ENCODE measurements around the gene KCP.

The KCP gene

GRCh38 chr7:128931965-128932861, 21.7 kb upstream of the KCP start:
- DNase-seq (no peak), ATAC-seq (peak; percentile 3)
- Mint-ChIP-seq H3K4me3 (no peak overlapping the region), H3K4me1 (peaks cover 21% of the 10 kb centered on the region), H3K27ac (no peak overlapping the region), H3K27me3 (peaks cover 25% of the 10 kb centered on the region), H3K9me3 (no peaks in the 10 kb centered on the region)

- H3K27ac Mint-ChIP-seq: no peak overlapping the region
Measured at GRCh38 chr7:128931190-128931798, 20.8 kb upstream of the KCP start.

GRCh38 chr7:128928882-128929788, 18.6 kb upstream of the KCP start:
- ATAC-seq: peak; percentile 8

More at GRCh38 chr7:128931190-128931798, 20.8 kb upstream of the KCP start:
- Mint-ChIP-seq H3K9me3 (no peaks in the 10 kb centered on the region), H3K4me1 (peaks cover 17% of the 10 kb centered on the region), H3K4me3 (no peak overlapping the region), H3K27me3 (peaks cover 16% of the 10 kb centered on the region)
- no peak for DNase-seq
- no peak for ATAC-seq

GRCh38 chr7:128928159-128928813, 17.8 kb upstream of the KCP start:
- H3K27ac Mint-ChIP-seq: peak overlapping the region in 1 of 2 donors; percentile 60
- H3K4me1 Mint-ChIP-seq: peaks cover 11% of the 10 kb centered on the region
- H3K27me3 Mint-ChIP-seq: peaks cover 12% of the 10 kb centered on the region
- no peak for ATAC-seq
- H3K4me3 Mint-ChIP-seq: no peak overlapping the region
- no peak for DNase-seq
- H3K9me3 Mint-ChIP-seq: no peaks in the 10 kb centered on the region

More at GRCh38 chr7:128928882-128929788, 18.6 kb upstream of the KCP start:
- Mint-ChIP-seq H3K27ac (no peak overlapping the region), H3K9me3 (no peaks in the 10 kb centered on the region), H3K4me3 (no peak overlapping the region), H3K4me1 (peaks cover 17% of the 10 kb centered on the region), H3K27me3 (peaks cover 8% of the 10 kb centered on the region)
- no peak for DNase-seq

GRCh38 chr7:128924707-128925588, 14.4 kb upstream of the KCP start:
- Mint-ChIP-seq H3K4me1 (no peaks in the 10 kb centered on the region), H3K27ac (no peak overlapping the region), H3K4me3 (no peak overlapping the region), H3K27me3 (peaks cover 29% of the 10 kb centered on the region), H3K9me3 (no peaks in the 10 kb centered on the region)
- ATAC-seq: no peak
- DNase-seq: no peak

GRCh38 chr7:128923411-128923800, 12.9 kb upstream of the KCP start:
- Mint-ChIP-seq H3K27me3 (peaks cover 44% of the 10 kb centered on the region), H3K27ac (no peak overlapping the region), H3K9me3 (no peaks in the 10 kb centered on the region), H3K4me1 (no peaks in the 10 kb centered on the region), H3K4me3 (no peak overlapping the region)
- ATAC-seq (no peak), DNase-seq (no peak)

- Mint-ChIP-seq H3K27ac (no peak overlapping the region), H3K27me3 (peaks cover 51% of the 10 kb centered on the region), H3K9me3 (no peaks in the 10 kb centered on the region), H3K4me1 (no peaks in the 10 kb centered on the region), H3K4me3 (no peak overlapping the region)
- ATAC-seq (no peak), DNase-seq (peak in 1 of 2 donors; percentile 1)
Measured at GRCh38 chr7:128922496-128923410, 12.2 kb upstream of the KCP start.

GRCh38 chr7:128921866-128922440, 11.4 kb upstream of the KCP start:
- Mint-ChIP-seq H3K4me3 (no peak overlapping the region), H3K27ac (no peak overlapping the region), H3K9me3 (no peaks in the 10 kb centered on the region), H3K27me3 (peaks cover 59% of the 10 kb centered on the region), H3K4me1 (no peaks in the 10 kb centered on the region)
- peak in 1 of 2 donors; percentile 4 for DNase-seq
- ATAC-seq: no peak

GRCh38 chr7:128920913-128921582, 10.5 kb upstream of the KCP start:
- Mint-ChIP-seq H3K27ac (no peak overlapping the region), H3K27me3 (peaks cover 68% of the 10 kb centered on the region), H3K4me1 (no peaks in the 10 kb centered on the region), H3K4me3 (no peak overlapping the region), H3K9me3 (no peaks in the 10 kb centered on the region)
- DNase-seq (no peak), ATAC-seq (no peak)

- ATAC-seq: no peak
- H3K9me3 Mint-ChIP-seq: no peaks in the 10 kb centered on the region
- H3K4me1 Mint-ChIP-seq: peaks cover 6% of the 10 kb centered on the region
Measured at GRCh38 chr7:128919881-128920799, 9.6 kb upstream of the KCP start.

GRCh38 chr7:128919241-128919640, 8.7 kb upstream of the KCP start:
- Mint-ChIP-seq H3K9me3 (no peaks in the 10 kb centered on the region), H3K4me1 (peaks cover 12% of the 10 kb centered on the region), H3K27me3 (peaks cover 78% of the 10 kb centered on the region), H3K4me3 (no peak overlapping the region), H3K27ac (no peak overlapping the region)
- DNase-seq: peak in 1 of 2 donors; percentile 1
- ATAC-seq: no peak

More at GRCh38 chr7:128919881-128920799, 9.6 kb upstream of the KCP start:
- DNase-seq: peak in 1 of 2 donors; percentile 5
- H3K27ac Mint-ChIP-seq: no peak overlapping the region
- H3K27me3 Mint-ChIP-seq: peaks cover 77% of the 10 kb centered on the region
- H3K4me3 Mint-ChIP-seq: no peak overlapping the region

All from stimulated activated naive CD8-positive, alpha-beta T cell treated with anti-CD3 and anti-CD28 coated beads, Interleukin-15, amount 100 ng/mL, for 72 hours (primary cell).